GM19035 (cell line): ENCODE results near the gene CHD5.
"Not testable (repeated sequence)": the region's sequence is repeated elsewhere in the genome, so short reads cannot be mapped to it uniquely, and the experiment has no call there.

Experiments used
- ATAC-seq: cut with Tn5 transposase; IDR thresholded peaks from one replicate; pipeline ENCODE4 v1.9.1; 2021; ENCODE audit not compliant: unreplicated experiment

Gene CHD5

DNA sequence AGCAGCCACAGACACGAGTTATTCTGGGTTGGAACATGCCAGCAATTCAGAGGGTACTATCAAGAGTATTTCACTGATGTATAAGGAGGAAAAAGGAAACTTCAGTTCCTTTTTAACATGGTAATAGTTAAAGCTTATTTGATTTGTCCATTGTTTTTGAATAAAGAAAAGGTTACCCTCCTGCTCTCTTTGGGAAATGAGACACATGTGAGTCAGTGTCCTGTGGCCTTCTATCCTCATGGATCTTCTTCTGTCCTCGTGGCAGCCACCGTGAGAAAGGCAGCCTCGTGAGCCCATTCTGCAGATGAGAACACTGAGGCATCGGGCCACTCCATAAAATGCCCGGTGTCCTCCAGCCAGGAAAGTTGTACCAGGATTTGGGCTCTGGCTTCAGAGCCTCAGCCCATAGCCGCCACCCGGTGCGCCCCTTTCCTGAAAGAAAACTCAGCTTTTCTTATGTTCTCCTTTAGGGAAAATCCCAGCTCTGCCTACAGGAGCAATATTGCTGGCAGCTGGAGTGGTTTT is 109.6 kb downstream of the CHD5 start:
- ATAC-seq, result no peak

DNA sequence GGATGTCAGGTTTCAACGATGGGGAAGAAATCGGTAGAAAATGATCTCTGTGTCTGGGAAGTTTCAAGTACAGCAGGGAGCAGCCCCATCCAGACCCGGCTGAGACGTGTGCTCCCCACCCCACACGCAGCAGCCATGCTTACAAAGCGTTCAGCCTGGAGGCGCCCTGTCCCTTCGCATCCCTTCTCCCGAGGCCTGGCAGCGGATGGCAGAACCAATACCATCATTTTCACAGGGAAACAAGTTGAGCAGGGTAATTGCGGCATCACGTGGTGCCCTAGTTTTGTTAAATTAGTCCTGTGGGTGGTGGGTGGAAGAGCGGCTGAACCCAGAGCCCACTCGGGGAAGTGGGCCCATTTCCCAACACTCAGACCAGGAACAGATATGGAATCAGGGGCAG is 110.5 kb downstream of the CHD5 start:
- no peak for ATAC-seq

DNA sequence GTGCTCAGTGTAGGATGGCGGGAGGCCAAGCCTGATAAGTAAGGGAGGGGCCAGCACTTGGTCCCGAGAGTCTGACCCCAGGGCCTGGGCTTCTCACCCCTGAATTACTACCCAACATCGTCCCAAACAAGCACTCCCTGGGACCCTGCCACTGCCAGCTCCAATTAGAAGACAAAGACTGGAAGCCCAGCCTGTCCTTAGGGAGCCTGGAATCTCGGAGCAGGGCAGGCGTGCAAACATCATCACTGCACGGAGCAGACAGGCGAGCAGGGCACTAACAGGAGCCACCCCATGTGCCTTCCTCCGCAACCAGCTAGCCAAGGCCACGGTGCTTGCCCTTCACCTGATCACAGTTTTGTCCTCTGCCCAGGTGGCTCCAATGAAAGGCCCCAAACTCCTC is 111.2 kb downstream of the CHD5 start:
- no peak for ATAC-seq

DNA sequence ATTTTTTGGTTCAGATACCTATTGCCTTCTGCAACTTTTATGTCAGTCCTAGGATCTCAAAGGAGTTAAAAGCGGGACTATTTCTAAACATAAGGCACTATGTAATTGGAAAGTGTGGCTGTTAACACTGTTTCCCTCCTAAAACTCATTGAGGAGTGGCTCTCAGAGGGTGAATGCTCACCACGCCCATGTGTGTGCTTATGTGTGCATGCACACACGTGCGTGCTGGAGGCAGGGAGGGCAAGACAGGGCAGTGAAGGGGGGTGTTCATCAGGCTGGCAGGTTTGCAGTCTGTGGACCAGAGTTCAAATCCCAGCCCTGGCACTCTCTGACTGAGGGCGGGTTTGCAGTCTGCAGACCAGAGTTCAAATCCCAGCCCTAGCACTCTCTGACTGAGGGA is 112.0 kb downstream of the CHD5 start:
- ATAC-seq, result no peak

GRCh38 chr1:6066680-6067079 is 113.4 kb downstream of the CHD5 start:
- ATAC-seq, result no peak

DNA sequence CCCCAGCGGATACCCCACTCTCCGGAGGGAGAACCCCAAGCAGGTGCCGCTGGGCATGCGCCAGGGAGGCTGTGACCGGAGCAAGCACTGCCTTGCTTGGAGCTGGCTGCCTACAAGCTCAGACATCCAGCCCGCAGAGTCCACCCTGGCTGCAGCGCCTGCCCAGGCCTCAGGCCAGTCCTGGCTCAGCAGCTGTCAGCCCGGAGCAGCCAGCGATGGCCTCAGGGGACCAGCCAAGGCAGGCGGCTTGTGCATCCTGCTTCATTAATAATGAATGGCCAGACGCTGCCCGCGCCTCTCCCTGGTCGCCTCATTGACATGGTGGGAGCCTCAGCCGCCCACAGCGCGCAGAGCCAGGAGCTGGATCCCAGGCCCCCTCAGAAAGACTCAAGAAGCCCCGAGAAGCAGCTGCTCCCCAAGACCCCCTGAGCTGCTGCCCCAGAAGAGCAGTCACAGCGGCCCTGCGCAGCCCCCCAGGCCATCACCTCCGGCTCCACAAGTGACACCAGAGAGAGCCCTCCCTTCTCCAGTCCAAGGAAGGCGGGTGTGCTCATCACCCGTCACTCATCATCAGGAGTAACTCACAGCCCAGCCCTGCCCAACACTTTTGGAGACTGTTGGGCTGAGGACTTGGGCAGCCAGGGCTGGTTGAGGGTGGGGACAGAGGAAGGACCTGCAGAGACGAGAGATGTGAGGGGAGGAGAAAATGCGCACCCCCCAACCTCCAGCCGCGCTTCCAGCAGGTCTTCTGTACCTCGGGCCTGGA is 114.8 kb downstream of the CHD5 start:
- no peak for ATAC-seq

GRCh38 chr1:6063532-6064053 is 116.5 kb downstream of the CHD5 start:
- not testable (repeated sequence) for ATAC-seq

DNA sequence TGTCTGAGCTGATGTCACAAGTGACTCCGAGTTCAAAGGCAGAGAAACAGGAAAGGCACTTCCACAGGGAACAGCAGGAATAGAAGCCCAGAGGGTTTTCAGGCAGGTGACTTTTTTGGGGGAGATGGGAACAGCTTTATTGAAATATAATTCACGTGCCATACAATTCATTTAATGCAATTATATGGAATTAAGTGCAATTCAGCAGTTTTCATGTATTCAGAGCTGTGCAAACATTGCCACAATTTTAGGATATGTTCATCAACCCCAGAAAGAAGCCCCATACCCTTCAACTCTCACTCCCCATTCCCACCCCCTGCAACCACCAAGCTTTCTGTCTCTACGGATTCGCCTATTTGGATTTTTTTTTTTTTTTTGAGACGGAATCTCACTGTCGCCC is 117.5 kb downstream of the CHD5 start:
- no peak for ATAC-seq

DNA sequence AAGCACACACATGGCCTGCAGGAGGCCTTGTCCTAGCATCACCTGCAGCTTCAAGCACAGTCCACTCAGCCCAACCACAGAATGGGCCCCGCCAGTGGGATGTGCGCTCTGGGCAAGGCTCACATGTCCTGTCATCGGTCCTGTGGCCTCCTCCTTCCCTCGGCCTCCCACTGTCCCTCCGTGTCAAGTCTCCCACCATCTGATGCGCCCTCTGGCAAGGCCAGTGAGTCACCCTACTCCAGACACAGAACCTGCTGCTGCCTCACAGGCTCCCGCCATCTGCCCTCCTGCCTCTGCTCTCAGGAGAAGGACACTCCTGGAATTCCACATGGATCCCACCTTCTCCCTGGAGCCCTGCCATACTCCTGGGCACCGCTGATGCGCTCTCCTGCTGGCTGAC is 120.3 kb downstream of the CHD5 start:
- no peak for ATAC-seq

DNA sequence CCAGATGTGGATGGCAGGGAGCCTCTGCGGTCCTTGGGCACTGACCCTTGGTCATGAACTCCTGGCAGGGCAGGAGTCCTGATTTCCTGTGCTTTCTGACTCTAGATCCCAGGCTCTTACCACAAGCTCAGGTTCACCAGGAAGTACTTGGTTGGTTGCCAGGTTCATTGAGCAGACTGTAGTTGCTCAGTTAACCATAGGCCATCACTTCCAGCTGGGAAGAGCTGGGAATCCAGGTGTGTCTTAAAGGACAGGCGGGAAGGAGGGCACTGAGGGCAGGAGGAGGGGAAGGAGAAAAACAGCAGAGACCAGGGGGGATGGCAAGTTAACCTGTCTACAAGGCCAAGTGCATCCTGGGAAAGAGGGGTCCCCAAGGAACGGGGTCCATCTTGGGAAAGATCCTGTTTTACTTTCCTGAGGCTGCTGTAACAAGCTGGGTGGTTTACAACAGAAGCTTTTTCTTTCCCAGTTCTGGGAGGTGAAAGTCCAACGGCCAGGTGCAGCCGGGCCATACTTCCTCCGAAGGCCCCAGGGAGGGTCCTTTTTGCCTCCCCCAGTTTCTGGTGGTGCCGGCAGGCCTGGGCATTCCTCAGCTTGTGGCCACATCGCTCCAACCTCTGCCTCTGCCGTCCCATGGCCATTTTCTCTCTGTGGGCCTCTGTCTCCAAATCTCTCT is 122.8 kb downstream of the CHD5 start:
- no peak for ATAC-seq

GRCh38 chr1:6056572-6056948 is 123.6 kb downstream of the CHD5 start:
- ATAC-seq, result no peak

GRCh38 chr1:6054596-6054995 is 125.5 kb downstream of the CHD5 start:
- ATAC-seq, result no peak

- no peak for ATAC-seq
Measured at GRCh38 chr1:6053206-6053546, 126.9 kb downstream of the CHD5 start.

GRCh38 chr1:6052543-6053205 is 127.4 kb downstream of the CHD5 start:
- no peak for ATAC-seq
